Measurements from ENCODE around the gene COL18A1.

Gene COL18A1

DNA sequence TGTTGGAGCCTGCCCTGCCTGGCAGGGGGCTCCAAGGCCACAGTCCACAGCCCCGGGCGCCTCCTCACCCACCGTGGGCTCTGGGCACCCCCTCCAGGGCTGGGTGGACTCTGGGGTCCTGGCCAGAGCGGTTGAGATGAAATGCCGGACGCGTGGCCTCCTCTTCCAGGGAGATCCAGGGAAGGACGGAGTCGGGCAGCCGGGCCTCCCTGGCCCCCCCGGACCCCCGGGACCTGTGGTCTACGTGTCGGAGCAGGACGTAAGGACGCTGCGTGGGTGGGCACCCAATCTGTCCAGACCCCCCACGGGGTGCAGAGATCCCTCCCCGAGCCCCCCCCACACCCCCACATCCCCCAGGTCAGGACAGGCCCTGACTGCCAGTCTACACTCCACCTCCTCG lies 86.1 kb downstream of the COL18A1 start:
- DNase-seq (ENCODE audit: low spot score) = no peak
- Histone ChIP-seq H3K4me1 (ENCODE audit: insufficient read depth, poor library complexity, severe bottlenecking) (no peaks in the 10 kb centered on the region), H3K27me3 (ENCODE audit: insufficient read depth, poor library complexity, severe bottlenecking) (no peaks in the 10 kb centered on the region), H3K9me3 (ENCODE audit: severe bottlenecking) (no peaks in the 10 kb centered on the region), H3K27ac (ENCODE audit: poor library complexity, severe bottlenecking) (no peak overlapping the region), H3K36me3 (ENCODE audit: low read depth) (no peaks in the 10 kb centered on the region), H3K4me3 (ENCODE audit: severe bottlenecking) (no peak overlapping the region)
- TF ChIP-seq CTCF (IDR thresholded peaks at IDR 0.05; ENCODE audit: poor library complexity, severe bottlenecking) = no peak
- ATAC-seq (ENCODE audit: low read depth) = no peak

GRCh38 chr21:45491623-45492022 lies 86.7 kb downstream of the COL18A1 start:
- H3K27me3 ChIP-seq (ENCODE audit: insufficient read depth, poor library complexity, severe bottlenecking) = no peaks in the 10 kb centered on the region
- TF ChIP-seq CTCF (IDR thresholded peaks at IDR 0.05; ENCODE audit: poor library complexity, severe bottlenecking) = no peak
- DNase-seq (ENCODE audit: low spot score) = no peak
- no peak for ATAC-seq (ENCODE audit: low read depth)
- H3K4me3 ChIP-seq (ENCODE audit: severe bottlenecking) = no peak overlapping the region
- no peaks in the 10 kb centered on the region for H3K36me3 ChIP-seq (ENCODE audit: low read depth)
- no peak overlapping the region for H3K27ac ChIP-seq (ENCODE audit: poor library complexity, severe bottlenecking)
- no peaks in the 10 kb centered on the region for H3K9me3 ChIP-seq (ENCODE audit: severe bottlenecking)
- H3K4me1 ChIP-seq (ENCODE audit: insufficient read depth, poor library complexity, severe bottlenecking) = no peaks in the 10 kb centered on the region

GRCh38 chr21:45492765-45493164 lies 87.8 kb downstream of the COL18A1 start:
- Histone ChIP-seq H3K36me3 (ENCODE audit: low read depth) (no peaks in the 10 kb centered on the region), H3K4me3 (ENCODE audit: severe bottlenecking) (no peak overlapping the region), H3K27ac (ENCODE audit: poor library complexity, severe bottlenecking) (no peak overlapping the region), H3K27me3 (ENCODE audit: insufficient read depth, poor library complexity, severe bottlenecking) (no peaks in the 10 kb centered on the region), H3K4me1 (ENCODE audit: insufficient read depth, poor library complexity, severe bottlenecking) (no peaks in the 10 kb centered on the region), H3K9me3 (ENCODE audit: severe bottlenecking) (no peaks in the 10 kb centered on the region)
- TF ChIP-seq CTCF (IDR thresholded peaks at IDR 0.05; ENCODE audit: poor library complexity, severe bottlenecking) = no peak
- ATAC-seq (ENCODE audit: low read depth) (no peak), DNase-seq (ENCODE audit: low spot score) (no peak)

- TF ChIP-seq CTCF (IDR thresholded peaks at IDR 0.05; ENCODE audit: poor library complexity, severe bottlenecking) = no peak
- Histone ChIP-seq H3K9me3 (ENCODE audit: severe bottlenecking) (no peaks in the 10 kb centered on the region), H3K27ac (ENCODE audit: poor library complexity, severe bottlenecking) (no peak overlapping the region), H3K4me1 (ENCODE audit: insufficient read depth, poor library complexity, severe bottlenecking) (no peaks in the 10 kb centered on the region), H3K36me3 (ENCODE audit: low read depth) (no peaks in the 10 kb centered on the region), H3K27me3 (ENCODE audit: insufficient read depth, poor library complexity, severe bottlenecking) (no peaks in the 10 kb centered on the region), H3K4me3 (ENCODE audit: severe bottlenecking) (no peak overlapping the region)
- 0 out of 3 replicates have a peak, but pooled peaks have one; percentile 18 for ATAC-seq (ENCODE audit: low read depth)
- DNase-seq (ENCODE audit: low spot score) = no peak
These were observed 88.5 kb downstream of the COL18A1 start for GRCh38 chr21:45493401-45494001.

DNA sequence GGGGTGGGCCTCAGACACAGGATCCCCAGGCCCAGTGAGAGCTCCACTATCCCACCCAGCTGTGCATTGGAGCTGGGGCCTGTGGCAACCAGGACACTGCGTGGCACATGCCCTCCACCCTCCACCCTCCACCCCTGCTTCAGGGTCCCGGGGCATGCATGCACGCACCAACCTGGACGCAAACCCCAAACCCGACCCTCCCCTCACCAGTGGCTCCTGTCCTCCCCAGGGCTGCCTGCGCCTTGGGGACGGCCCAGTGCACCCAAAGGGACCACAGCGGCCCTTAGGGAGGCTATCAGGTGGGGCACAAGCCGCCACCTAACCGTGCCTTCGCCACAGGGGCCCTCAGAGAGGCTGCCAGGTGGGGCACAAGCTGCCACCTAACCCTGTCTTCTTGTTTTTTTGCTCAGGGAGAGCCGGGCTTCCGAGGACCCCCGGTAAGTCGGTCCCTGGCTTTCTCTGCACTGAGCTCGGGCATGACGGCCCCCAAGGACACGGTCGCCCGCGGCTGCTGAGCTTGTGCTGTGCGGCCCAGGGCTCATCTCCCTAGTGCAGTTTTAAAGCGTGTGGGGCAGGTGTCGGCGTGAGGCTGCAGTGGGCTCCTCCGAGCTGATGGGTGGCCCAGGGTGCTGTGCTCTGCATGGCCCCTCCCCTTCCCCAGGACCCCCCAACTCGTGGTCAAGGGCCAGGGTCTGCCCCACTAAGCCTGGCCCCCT lies 89.3 kb downstream of the COL18A1 start:
- H3K27ac ChIP-seq (ENCODE audit: poor library complexity, severe bottlenecking) = no peak overlapping the region
- no peaks in the 10 kb centered on the region for H3K27me3 ChIP-seq (ENCODE audit: insufficient read depth, poor library complexity, severe bottlenecking)
- no peaks in the 10 kb centered on the region for H3K4me1 ChIP-seq (ENCODE audit: insufficient read depth, poor library complexity, severe bottlenecking)
- no peak overlapping the region for H3K4me3 ChIP-seq (ENCODE audit: severe bottlenecking)
- DNase-seq (ENCODE audit: low spot score) (no peak), ATAC-seq (ENCODE audit: low read depth) (no peak)
- no peak for TF ChIP-seq CTCF (IDR thresholded peaks at IDR 0.05; ENCODE audit: poor library complexity, severe bottlenecking)
- H3K9me3 ChIP-seq (ENCODE audit: severe bottlenecking) = no peaks in the 10 kb centered on the region
- no peaks in the 10 kb centered on the region for H3K36me3 ChIP-seq (ENCODE audit: low read depth)
